K562 (cell line): ENCODE results near the gene ANKMY2.

ENCODE experiments used
- CBX2 ChIP-seq: fragments of 200-600 bp; sonication (generic); IDR thresholded peaks from one replicate; pipeline ENCODE4 v1.6.1; 2012; ENCODE audit warnings: mild to moderate bottlenecking, low read length, inconsistent platforms; ENCODE audit not compliant: insufficient read depth, poor library complexity, severe bottlenecking
- FOSL1 ChIP-seq: fragments of 200-800 bp; sonication (Bioruptor generic); conservative IDR thresholded peaks from 2 replicates; pipeline ENCODE4 v1.6.1; 2016; ENCODE audit warnings: missing genetic modification characterization, missing compliant biosample characterization
- JUN ChIP-seq, 2 experiments: sonication (generic) in 1 of 2; formaldehyde crosslinking in 1 of 2; IDR thresholded peaks; 2 replicates each; pipeline versions ENCODE4 v1.6.1 to v1.8.0; 2012 to 2022; ENCODE audit warnings: borderline replicate concordance in 2 of 2, mild to moderate bottlenecking in 2 of 2, improper control_type of control experiment in 1 of 2, low read depth in 1 of 2, low read length in 1 of 2, missing genetic modification reagents in 1 of 2
- NCOA2 ChIP-seq, 2 experiments: fragments of 450-650 bp; IDR thresholded peaks; 2 replicates each; pipeline ENCODE4 v1.6.1; 2018; ENCODE audit warnings: mild to moderate bottlenecking in 2 of 2, moderate library complexity in 1 of 2; ENCODE audit not compliant: partially characterized antibody in 2 of 2
- NR2C2 ChIP-seq, 2 experiments: fragments of 200-800 bp in 1 of 2; sonication (Bioruptor generic) in 1 of 2; sonication (generic) in 1 of 2; formaldehyde crosslinking in 1 of 2; IDR thresholded peaks; 2 replicates each; pipeline versions ENCODE4 v1.6.1 to v1.8.0; 2016 to 2022; ENCODE audit warnings: mild to moderate bottlenecking in 1 of 2, missing compliant biosample characterization in 1 of 2, missing genetic modification characterization in 1 of 2, missing genetic modification reagents in 1 of 2
- RAD21 ChIP-seq, 2 experiments: fragments of 250-450 bp in 1 of 2; fragments of 450-650 bp in 1 of 2; sonication (Bioruptor Pico) in 1 of 2; formaldehyde crosslinking in 1 of 2; IDR thresholded peaks in 1 of 2; conservative IDR thresholded peaks in 1 of 2; 2 replicates each; pipeline versions ENCODE4 v1.4.0 to v1.8.0; 2020 to 2022; ENCODE audit warnings: mild to moderate bottlenecking in 2 of 2, moderate library complexity in 1 of 2
- REST ChIP-seq, 2 experiments: fragments of 450-650 bp; formaldehyde crosslinking in 1 of 2; IDR thresholded peaks; 2 replicates each; pipeline versions ENCODE4 v1.4.0 to v1.6.1; 2014 to 2020; ENCODE audit warnings: mild to moderate bottlenecking in 2 of 2, borderline replicate concordance in 1 of 2, low read depth in 1 of 2
- YBX1 ChIP-seq: fragments of 450-650 bp; IDR thresholded peaks from 2 replicates; pipeline ENCODE4 v1.7.1; 2016; ENCODE audit warnings: mild to moderate bottlenecking
- ZNF224 ChIP-seq: sonication (generic); formaldehyde crosslinking; IDR thresholded peaks from 2 replicates; pipeline ENCODE4 v1.8.0; 2022; ENCODE audit warnings: mild to moderate bottlenecking, missing genetic modification reagents
- ZSCAN29 ChIP-seq: fragments of 450-650 bp; IDR thresholded peaks from 2 replicates; pipeline ENCODE4 v1.6.1; 2017
- TF ChIP-seq, protein P1 (sequence below), 3 experiments: IDR thresholded peaks in 2 of 3; conservative IDR thresholded peaks in 1 of 3; 2 replicates each; pipeline ENCODE4 v1.5.1; 2011 to 2012; ENCODE audit warnings: low read length in 3 of 3, mild to moderate bottlenecking in 3 of 3, control low read depth in 2 of 3, improper control_type of control experiment in 1 of 3, inconsistent platforms in 1 of 3, low read depth in 1 of 3, mixed read lengths in 1 of 3, moderate library complexity in 1 of 3; ENCODE audit not compliant: insufficient read depth in 2 of 3
- TF ChIP-seq, protein P2 (sequence below): fragments of 450-650 bp; formaldehyde crosslinking; IDR thresholded peaks from 2 replicates; pipeline ENCODE4 v1.4.0; 2020; ENCODE audit warnings: mild to moderate bottlenecking
- TF ChIP-seq, protein P3 (sequence below): fragments of 250-450 bp; sonication (Bioruptor Pico); IDR thresholded peaks from 2 replicates; pipeline ENCODE4 v1.9.0; 2021; ENCODE audit warnings: mild to moderate bottlenecking, inconsistent platforms

GRCh38 chr7:16670021-16670420, 24.5 kb upstream of the ANKMY2 start:
- TF ChIP-seq CBX2: no peak
- no peak for TF ChIP-seq YBX1
- TF ChIP-seq, protein P1, sequence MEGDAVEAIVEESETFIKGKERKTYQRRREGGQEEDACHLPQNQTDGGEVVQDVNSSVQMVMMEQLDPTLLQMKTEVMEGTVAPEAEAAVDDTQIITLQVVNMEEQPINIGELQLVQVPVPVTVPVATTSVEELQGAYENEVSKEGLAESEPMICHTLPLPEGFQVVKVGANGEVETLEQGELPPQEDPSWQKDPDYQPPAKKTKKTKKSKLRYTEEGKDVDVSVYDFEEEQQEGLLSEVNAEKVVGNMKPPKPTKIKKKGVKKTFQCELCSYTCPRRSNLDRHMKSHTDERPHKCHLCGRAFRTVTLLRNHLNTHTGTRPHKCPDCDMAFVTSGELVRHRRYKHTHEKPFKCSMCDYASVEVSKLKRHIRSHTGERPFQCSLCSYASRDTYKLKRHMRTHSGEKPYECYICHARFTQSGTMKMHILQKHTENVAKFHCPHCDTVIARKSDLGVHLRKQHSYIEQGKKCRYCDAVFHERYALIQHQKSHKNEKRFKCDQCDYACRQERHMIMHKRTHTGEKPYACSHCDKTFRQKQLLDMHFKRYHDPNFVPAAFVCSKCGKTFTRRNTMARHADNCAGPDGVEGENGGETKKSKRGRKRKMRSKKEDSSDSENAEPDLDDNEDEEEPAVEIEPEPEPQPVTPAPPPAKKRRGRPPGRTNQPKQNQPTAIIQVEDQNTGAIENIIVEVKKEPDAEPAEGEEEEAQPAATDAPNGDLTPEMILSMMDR (IDR thresholded peaks at IDR 0.05 in 2 of 3, conservative IDR thresholded peaks at IDR 0.05 in 1 of 3; ENCODE audit: insufficient read depth in 2 of 3, low read depth in 1 of 3, low read length in 3 of 3): no peak
- no peak for TF ChIP-seq NCOA2 (IDR thresholded peaks at IDR 0.05; ENCODE audit: partially characterized antibody in 2 of 2)
- TF ChIP-seq NR2C2 (CRISPR knock-in tag; IDR thresholded peaks at IDR 0.05): no peak
- TF ChIP-seq NR2C2 (tag; IDR thresholded peaks at IDR 0.05): no peak
- no peak for TF ChIP-seq JUN (IDR thresholded peaks at IDR 0.05; ENCODE audit: borderline replicate concordance, low read depth, low read length)
- no peak for TF ChIP-seq JUN (CRISPR knock-in tag; IDR thresholded peaks at IDR 0.05; ENCODE audit: borderline replicate concordance)
- TF ChIP-seq REST (IDR thresholded peaks at IDR 0.05; ENCODE audit: borderline replicate concordance): no peak
- TF ChIP-seq REST (CRISPR knock-in tag; IDR thresholded peaks at IDR 0.05; ENCODE audit: low read depth): no peak
- TF ChIP-seq ZNF224: no peak
- TF ChIP-seq, protein P2, sequence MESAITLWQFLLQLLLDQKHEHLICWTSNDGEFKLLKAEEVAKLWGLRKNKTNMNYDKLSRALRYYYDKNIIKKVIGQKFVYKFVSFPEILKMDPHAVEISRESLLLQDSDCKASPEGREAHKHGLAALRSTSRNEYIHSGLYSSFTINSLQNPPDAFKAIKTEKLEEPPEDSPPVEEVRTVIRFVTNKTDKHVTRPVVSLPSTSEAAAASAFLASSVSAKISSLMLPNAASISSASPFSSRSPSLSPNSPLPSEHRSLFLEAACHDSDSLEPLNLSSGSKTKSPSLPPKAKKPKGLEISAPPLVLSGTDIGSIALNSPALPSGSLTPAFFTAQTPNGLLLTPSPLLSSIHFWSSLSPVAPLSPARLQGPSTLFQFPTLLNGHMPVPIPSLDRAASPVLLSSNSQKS (CRISPR knock-in tag): no peak
- TF ChIP-seq FOSL1 (tag): no peak
- no peak for TF ChIP-seq ZSCAN29
- TF ChIP-seq RAD21 (CRISPR knock-in tag; conservative IDR thresholded peaks at IDR 0.05 in 1 of 2, IDR thresholded peaks at IDR 0.05 in 1 of 2): no peak
- TF ChIP-seq, protein P3, sequence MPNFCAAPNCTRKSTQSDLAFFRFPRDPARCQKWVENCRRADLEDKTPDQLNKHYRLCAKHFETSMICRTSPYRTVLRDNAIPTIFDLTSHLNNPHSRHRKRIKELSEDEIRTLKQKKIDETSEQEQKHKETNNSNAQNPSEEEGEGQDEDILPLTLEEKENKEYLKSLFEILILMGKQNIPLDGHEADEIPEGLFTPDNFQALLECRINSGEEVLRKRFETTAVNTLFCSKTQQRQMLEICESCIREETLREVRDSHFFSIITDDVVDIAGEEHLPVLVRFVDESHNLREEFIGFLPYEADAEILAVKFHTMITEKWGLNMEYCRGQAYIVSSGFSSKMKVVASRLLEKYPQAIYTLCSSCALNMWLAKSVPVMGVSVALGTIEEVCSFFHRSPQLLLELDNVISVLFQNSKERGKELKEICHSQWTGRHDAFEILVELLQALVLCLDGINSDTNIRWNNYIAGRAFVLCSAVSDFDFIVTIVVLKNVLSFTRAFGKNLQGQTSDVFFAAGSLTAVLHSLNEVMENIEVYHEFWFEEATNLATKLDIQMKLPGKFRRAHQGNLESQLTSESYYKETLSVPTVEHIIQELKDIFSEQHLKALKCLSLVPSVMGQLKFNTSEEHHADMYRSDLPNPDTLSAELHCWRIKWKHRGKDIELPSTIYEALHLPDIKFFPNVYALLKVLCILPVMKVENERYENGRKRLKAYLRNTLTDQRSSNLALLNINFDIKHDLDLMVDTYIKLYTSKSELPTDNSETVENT: no peak
